LHCN-M2 (cell line): Measurements from ENCODE around the gene TSPAN33. TPM values are rescaled to one million over a fixed set of nuclear protein-coding genes. Genes with fewer than 3 reads are reported as not detected.
A peak's percentile ranks its signal among the peaks of the same experiment; 100 is the strongest.
"Not testable (repeated sequence)": the region's sequence is repeated elsewhere in the genome, so short reads cannot be mapped to it uniquely, and the experiment has no call there.

Experiments used
- DNase-seq: peaks from one replicate; pipeline ENCODE4 v3.0.0-alpha.2; 2012; ENCODE audit warnings: low read depth
- total RNA-seq: library from RNA; depleted of rRNA; stranded (reverse); fragments of >200 nt; gene quantifications from 2 replicates; pipeline ENCODE4 v1.2.3, GENCODE V29; 2014

Gene TSPAN33
- total RNA-seq, 1 experiment from 2014 or later = 0.57 TPM

- DNase-seq = no peak
These were observed 25.4 kb downstream of the TSPAN33 start for GRCh38 chr7:129169686-129170440.

GRCh38 chr7:129170441-129171021 is 26.0 kb downstream of the TSPAN33 start:
- DNase-seq = no peak

GRCh38 chr7:129173861-129174260 is 29.4 kb downstream of the TSPAN33 start:
- DNase-seq = not testable (repeated sequence)

GRCh38 chr7:129176916-129177710 is 32.6 kb downstream of the TSPAN33 start:
- DNase-seq = no peak

- DNase-seq = peak; percentile 48
These were observed 40.6 kb downstream of the TSPAN33 start for GRCh38 chr7:129184981-129185670.

GRCh38 chr7:129186749-129187260 is 42.3 kb downstream of the TSPAN33 start:
- no peak for DNase-seq

- no peak for DNase-seq
These were observed 43.3 kb downstream of the TSPAN33 start for GRCh38 chr7:129187681-129188371.

- no peak for DNase-seq
These were observed 43.9 kb downstream of the TSPAN33 start, which contains the start of gene SMO for GRCh38 chr7:129188372-129188891. Gene SMO (plus strand): TSS chr7:129188633. CDS start chr7:129189152, 519 bp downstream.

GRCh38 chr7:129188892-129189660 is 44.6 kb downstream of the TSPAN33 start:
- DNase-seq = peak; percentile 7

- no peak for DNase-seq
These were observed 45.3 kb downstream of the TSPAN33 start for GRCh38 chr7:129189661-129190310.

GRCh38 chr7:129191272-129191671 is 46.8 kb downstream of the TSPAN33 start:
- DNase-seq = no peak

- no peak for DNase-seq
These were observed 49.4 kb downstream of the TSPAN33 start for GRCh38 chr7:129193892-129194291.

- no peak for DNase-seq
These were observed 53.3 kb downstream of the TSPAN33 start for GRCh38 chr7:129197771-129198170.

- DNase-seq = no peak
These were observed 54.9 kb downstream of the TSPAN33 start for GRCh38 chr7:129199406-129199805.

- DNase-seq = no peak
These were observed 57.7 kb downstream of the TSPAN33 start for GRCh38 chr7:129202058-129202777.

- DNase-seq = no peak
These were observed 58.7 kb downstream of the TSPAN33 start for GRCh38 chr7:129203050-129203741.

- no peak for DNase-seq
These were observed 60.8 kb downstream of the TSPAN33 start for GRCh38 chr7:129205126-129205818.
